GM12864 (cell line): Measurements from ENCODE around the gene FMO2.
"Not testable (repeated sequence)": the region's sequence is repeated elsewhere in the genome, so short reads cannot be mapped to it uniquely, and the experiment has no call there.

ENCODE experiments used
- DNase-seq: peaks from one replicate; pipeline ENCODE4 v3.0.0-alpha.2; 2011; ENCODE audit warnings: low read depth
- H3K4me3 ChIP-seq: 2 replicates; pipeline ENCODE4 v1.5.1; 2011; ENCODE audit warnings: mild to moderate bottlenecking, low read depth, low read length, control low read depth
- TF ChIP-seq, protein P1 (sequence below): IDR thresholded peaks from 2 replicates; pipeline ENCODE4 v1.5.1; 2011; ENCODE audit warnings: low read depth, mild to moderate bottlenecking, moderate library complexity, low read length, control low read depth, inconsistent platforms; ENCODE audit errors: missing control alignments

Gene FMO2

DNA sequence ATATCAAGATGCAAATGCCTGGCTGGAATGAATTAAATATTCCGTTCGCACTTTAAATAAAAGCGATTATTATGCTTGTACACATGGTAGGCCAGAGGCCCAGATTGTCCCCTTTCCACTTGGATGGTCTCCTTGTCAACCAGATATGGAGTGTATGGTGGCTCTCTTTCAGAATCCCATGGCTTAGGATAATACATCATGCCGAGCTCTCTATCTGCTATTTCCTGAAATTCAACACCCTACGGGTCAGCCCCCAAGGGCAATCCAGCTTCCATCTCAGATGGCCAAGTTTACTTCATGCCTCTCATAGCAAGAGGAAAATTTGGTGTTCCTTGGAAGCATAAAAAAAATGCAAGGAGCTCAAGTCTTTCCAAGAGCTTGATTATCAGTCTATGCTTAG is 37.8 kb downstream of the FMO2 start:
- H3K4me3 ChIP-seq = no peak overlapping the region
- no peak for DNase-seq
- TF ChIP-seq, protein P1, sequence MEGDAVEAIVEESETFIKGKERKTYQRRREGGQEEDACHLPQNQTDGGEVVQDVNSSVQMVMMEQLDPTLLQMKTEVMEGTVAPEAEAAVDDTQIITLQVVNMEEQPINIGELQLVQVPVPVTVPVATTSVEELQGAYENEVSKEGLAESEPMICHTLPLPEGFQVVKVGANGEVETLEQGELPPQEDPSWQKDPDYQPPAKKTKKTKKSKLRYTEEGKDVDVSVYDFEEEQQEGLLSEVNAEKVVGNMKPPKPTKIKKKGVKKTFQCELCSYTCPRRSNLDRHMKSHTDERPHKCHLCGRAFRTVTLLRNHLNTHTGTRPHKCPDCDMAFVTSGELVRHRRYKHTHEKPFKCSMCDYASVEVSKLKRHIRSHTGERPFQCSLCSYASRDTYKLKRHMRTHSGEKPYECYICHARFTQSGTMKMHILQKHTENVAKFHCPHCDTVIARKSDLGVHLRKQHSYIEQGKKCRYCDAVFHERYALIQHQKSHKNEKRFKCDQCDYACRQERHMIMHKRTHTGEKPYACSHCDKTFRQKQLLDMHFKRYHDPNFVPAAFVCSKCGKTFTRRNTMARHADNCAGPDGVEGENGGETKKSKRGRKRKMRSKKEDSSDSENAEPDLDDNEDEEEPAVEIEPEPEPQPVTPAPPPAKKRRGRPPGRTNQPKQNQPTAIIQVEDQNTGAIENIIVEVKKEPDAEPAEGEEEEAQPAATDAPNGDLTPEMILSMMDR = no peak

DNA sequence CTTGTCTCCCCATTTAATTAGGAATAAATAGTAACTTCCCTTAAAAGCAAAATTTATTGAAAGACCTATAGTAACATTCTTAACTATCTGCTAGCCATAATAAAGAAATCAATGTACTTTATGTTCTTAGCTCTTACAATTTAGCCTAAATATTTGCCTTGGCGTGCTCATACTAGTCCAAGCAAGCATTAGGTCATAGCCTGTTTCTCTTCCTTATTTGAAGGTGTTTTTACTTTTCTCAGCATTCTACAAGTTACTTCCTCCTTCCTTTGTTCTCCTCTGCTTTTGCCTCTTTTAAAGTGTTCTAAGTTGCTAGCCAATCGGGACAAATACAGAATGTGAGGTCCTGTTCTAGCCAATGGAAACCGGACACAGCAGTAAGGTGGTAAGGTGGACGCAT is 39.2 kb downstream of the FMO2 start:
- DNase-seq = not testable (repeated sequence)

GRCh38 chr1:171226747-171227370 is 41.8 kb downstream of the FMO2 start:
- peak; percentile 26 for DNase-seq
- TF ChIP-seq, protein P1 = peak; percentile 75
- no peak overlapping the region for H3K4me3 ChIP-seq

More for the DNA sequence above, 39.2 kb downstream of the FMO2 start:
- H3K4me3 ChIP-seq = not testable (repeated sequence)

GRCh38 chr1:171231326-171231725 is 46.2 kb downstream of the FMO2 start:
- no peak overlapping the region for H3K4me3 ChIP-seq
- DNase-seq = no peak
- TF ChIP-seq, protein P1 = no peak

- no peak overlapping the region for H3K4me3 ChIP-seq
- TF ChIP-seq, protein P1 = no peak
- DNase-seq = no peak
These were observed 48.1 kb downstream of the FMO2 start for GRCh38 chr1:171233183-171233582.

DNA sequence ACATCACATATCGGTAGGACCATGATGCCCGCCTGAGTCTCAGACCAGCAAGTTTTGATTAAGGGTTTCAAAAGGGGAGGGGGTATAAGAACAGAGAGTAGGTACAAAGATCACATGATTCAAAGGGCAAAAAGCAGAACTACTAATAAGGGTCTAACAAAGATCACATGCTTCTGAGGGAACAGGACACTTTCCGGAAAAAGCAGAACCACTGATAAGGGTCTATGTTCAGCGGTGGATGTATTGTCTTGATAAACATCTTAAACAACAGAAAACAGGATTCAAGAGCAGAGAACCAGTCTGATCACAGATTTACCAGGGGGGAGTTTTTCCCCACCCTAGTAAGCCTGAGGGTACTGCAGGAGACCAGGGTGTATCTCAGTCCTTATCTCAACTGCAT is 51.1 kb downstream of the FMO2 start:
- DNase-seq, H3K4me3 ChIP-seq: not testable (repeated sequence)

GRCh38 chr1:171243878-171244277 is 58.8 kb downstream of the FMO2 start:
- no peak overlapping the region for H3K4me3 ChIP-seq
- DNase-seq = no peak
- TF ChIP-seq, protein P1 = no peak

- no peak for DNase-seq
- TF ChIP-seq, protein P1 = peak; percentile 88
- H3K4me3 ChIP-seq = no peak overlapping the region
These were observed 60.5 kb downstream of the FMO2 start for GRCh38 chr1:171245458-171246064.
